K562 (cell line): ENCODE results near the gene ZSWIM6. TPM values are rescaled to one million over a fixed set of nuclear protein-coding genes. Genes with fewer than 3 reads are reported as not detected.

Experiments
- ATAC-seq: fragments of 200-7000 bp; cut with Tn5 transposase; 3 replicates; pipeline ENCODE4 v1.9.1; 2020; ENCODE audit warnings: moderate library complexity
- BruUV-seq: library from RNA; stranded (reverse); fragments of 400-500 nt; replicated peaks from 2 replicates; lab custom pipeline; 2021; lab: Mats Ljungman, UMichigan
- CTCF ChIA-PET: fragments of 300-600 bp; formaldehyde crosslinking; extraction: SDS; loops from one replicate; lab custom pipeline; 2021; ENCODE audit warnings: low intra/inter-chr PET ratio; lab: Yijun Ruan, JAX
- POLR2A ChIA-PET: fragments of 300-600, 350-650 bp; sonication (Branson Sonifier 250); formaldehyde crosslinking; extraction: SDS; loops from one replicate; lab custom pipeline; 2021; ENCODE audit warnings: antibody characterized with exemption, inconsistent platforms; lab: Yijun Ruan, JAX
- DNase-seq, 4 experiments: peaks; one replicate each; pipeline versions ENCODE4 v3.0.0 to v3.0.0-alpha.2; 2011 to 2018; ENCODE audit warnings: low spot score in 3 of 4, mixed read lengths in 3 of 4; ENCODE audit errors: extremely low read depth in 1 of 4
- FAIRE-seq: peaks from 2 replicates; lab custom pipeline; 2011; peaks lifted over from hg19 to GRCh38; lab: Jason Lieb, UNC
- H2AFZ ChIP-seq: 2 replicates; pipeline ENCODE4 v1.6.0; 2011; ENCODE audit warnings: low read depth, low read length, control low read depth, inconsistent platforms
- H3K27ac ChIP-seq: fragments of 200-600 bp; 3 replicates; pipeline ENCODE4 v1.8.0; 2011; ENCODE audit warnings: low read depth, mild to moderate bottlenecking, control low read depth, inconsistent platforms, low read length, moderate library complexity, mixed read lengths; ENCODE audit errors: extremely low read depth
- H3K27me3 ChIP-seq, 2 experiments: fragments of 300-600 bp in 1 of 2; 2 replicates in 1 of 2; 3 replicates in 1 of 2; pipeline versions ENCODE4 v1.6.0 to v1.8.0; 2011; ENCODE audit warnings: inconsistent platforms in 2 of 2, low read length in 2 of 2, mild to moderate bottlenecking in 1 of 2, mixed read lengths in 1 of 2, moderate library complexity in 1 of 2; ENCODE audit not compliant: control insufficient read depth in 2 of 2, insufficient read depth in 2 of 2
- H3K36me3 ChIP-seq: fragments of 300-600 bp; 3 replicates; pipeline ENCODE4 v1.8.0; 2011; ENCODE audit warnings: mild to moderate bottlenecking, low read length, inconsistent platforms; ENCODE audit not compliant: control insufficient read depth, insufficient read depth
- H3K4me1 ChIP-seq, 2 experiments: fragments of 200-600 bp in 1 of 2; replicated peaks in 1 of 2; 2 replicates in 1 of 2; 3 replicates in 1 of 2; pipeline versions ENCODE4 v1.5.1 to v1.8.0; 2011; ENCODE audit warnings: inconsistent platforms in 2 of 2, low read length in 2 of 2, mild to moderate bottlenecking in 1 of 2, mixed read lengths in 1 of 2, moderate library complexity in 1 of 2; ENCODE audit not compliant: control insufficient read depth in 2 of 2, insufficient read depth in 2 of 2
- H3K4me2 ChIP-seq: 2 replicates; pipeline ENCODE4 v1.6.1; 2011; ENCODE audit warnings: low read length, control low read depth, inconsistent platforms, mixed read lengths; ENCODE audit not compliant: insufficient read depth
- H3K4me3 ChIP-seq: fragments of 200-600 bp; sonication (generic), shearing (Covaris generic); 2 replicates; pipeline ENCODE4 v1.5.1; 2016; ENCODE audit warnings: control low read depth, inconsistent platforms
- H3K79me2 ChIP-seq: fragments of 200-600 bp; 3 replicates; pipeline ENCODE4 v1.8.0; 2011; ENCODE audit warnings: low read length, inconsistent platforms; ENCODE audit not compliant: control insufficient read depth, insufficient read depth
- H3K9ac ChIP-seq, 2 experiments: 2 replicates each; pipeline versions ENCODE4 v1.6.0 to v1.6.1; 2011; ENCODE audit warnings: low read depth in 2 of 2, low read length in 2 of 2, control low read depth in 1 of 2, inconsistent platforms in 1 of 2, mild to moderate bottlenecking in 1 of 2, mixed read lengths in 1 of 2; ENCODE audit not compliant: insufficient read depth in 1 of 2
- H3K9me1 ChIP-seq: one replicate; pipeline ENCODE4 v1.6.0; 2011; ENCODE audit warnings: inconsistent platforms, mild to moderate bottlenecking, low read length, moderate library complexity; ENCODE audit not compliant: control insufficient read depth, insufficient read depth
- H3K9me3 ChIP-seq: replicated peaks from 2 replicates; pipeline ENCODE4 v1.5.1; 2011; ENCODE audit warnings: low read depth, low read length, inconsistent platforms; ENCODE audit not compliant: control insufficient read depth, insufficient read depth
- H4K20me1 ChIP-seq: replicated peaks from 2 replicates; pipeline ENCODE4 v1.6.1; 2011; ENCODE audit warnings: low read length, inconsistent platforms, mixed read lengths; ENCODE audit not compliant: control insufficient read depth, insufficient read depth
- KLF13 ChIP-seq: fragments of 450-650 bp; IDR thresholded peaks from 2 replicates; pipeline ENCODE4 v1.6.1; 2016; ENCODE audit warnings: missing genetic modification characterization, low read depth, mild to moderate bottlenecking, missing compliant biosample characterization, moderate library complexity, borderline replicate concordance
- ZNF512 ChIP-seq: IDR thresholded peaks from 2 replicates; pipeline ENCODE4 v1.6.1; 2016; ENCODE audit warnings: missing genetic modification characterization, missing compliant biosample characterization
- WGBS: fragments of 100-300 bp; shearing (Covaris generic); methylation state at CpG from one replicate; pipeline ENCODE4 v1.1.6; 2016; ENCODE audit warnings: low coverage, mixed read lengths; ENCODE audit not compliant: insufficient coverage; ENCODE audit errors: missing lambda C conversion rate; 5-methylcytosine and 5-hydroxymethylcytosine counted together
- in situ Hi-C: fragments of 300-500 bp; cut with MboI; formaldehyde crosslinking; loops from 4 replicates; pipeline ENCODE4 v1.15.0; 2018; ENCODE audit warnings: inconsistent platforms, mixed read lengths
- intact Hi-C: fragments of 100-400 bp; cut with micrococcal nuclease; formaldehyde crosslinking; loops from 2 replicates; pipeline ENCODE4 v1.14.2; 2022
- polyA plus RNA-seq, 8 experiments: library from polyadenylated mRNA; depleted of rRNA in 4 of 8; stranded (reverse) in 5 of 8; unstranded in 3 of 8; fragments of >200 nt; fragmentation: Nextera tagmentation in 2 of 8; fragmentation: Illumina TruSeq in 1 of 8; extraction: Ambion mirVana in 2 of 8; extraction: Trizol in 1 of 8; gene quantifications; 2 replicates each; pipeline versions ENCODE4 v1.2.1 to v1.2.3, GENCODE V29; 2011 to 2014; ENCODE audit warnings: inconsistent platforms in 1 of 8, missing spikeins in 1 of 8
- total RNA-seq, 7 experiments: library from RNA; depleted of rRNA in 6 of 7; stranded (reverse); fragments of >200 nt in 6 of 7; fragmentation: Illumina TruSeq in 2 of 7; extraction: Trizol in 2 of 7; gene quantifications; 2 replicates each; pipeline versions ENCODE4 v1.2.1 to v1.2.3, GENCODE V29; 2011 to 2021; ENCODE audit warnings: low replicate concordance in 1 of 7

ZSWIM6 gene
- total and polyA plus RNA-seq, 9 of the 15 experiments (the other 6 are each of a cell fraction or from before 2014, with no cell fraction given), result 0.81 to 3.2 (median 2.0) TPM

DNA sequence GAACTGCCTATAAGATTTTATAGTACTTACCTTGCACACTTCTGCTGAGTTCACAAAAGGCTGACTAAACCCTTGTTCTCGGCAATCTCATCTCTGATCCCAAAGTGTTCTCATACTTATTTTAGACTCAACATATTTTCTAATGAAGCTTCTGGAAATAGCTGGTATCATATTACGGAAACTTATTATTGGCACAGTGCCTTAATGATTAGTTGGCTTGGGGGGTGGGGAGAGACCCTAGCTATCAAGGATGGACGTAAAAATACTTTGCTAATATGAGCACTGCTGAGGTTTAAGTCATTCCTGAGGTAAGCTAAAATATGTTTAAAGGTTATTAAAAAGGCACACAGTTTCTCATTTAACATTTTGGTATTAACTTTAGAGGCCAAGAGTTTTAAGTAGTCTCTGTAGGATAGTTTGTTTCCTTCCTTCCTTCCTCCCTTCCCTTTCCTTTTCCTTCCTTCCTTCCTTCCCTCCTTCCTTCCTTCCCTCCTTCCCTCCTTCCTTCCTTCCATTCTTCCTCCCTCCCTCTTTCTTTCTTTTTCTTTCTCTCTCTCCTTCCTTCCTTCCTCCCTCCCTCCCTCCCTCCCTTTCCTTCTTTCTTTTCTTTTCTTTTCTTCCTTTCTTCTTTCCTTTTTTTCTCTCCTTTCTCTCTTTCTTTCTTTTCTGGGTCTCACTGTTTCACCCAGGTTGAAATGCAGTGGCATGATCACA lies 31.5 kb downstream of the ZSWIM6 start:
- TF ChIP-seq ZNF512 (tag) (peak; percentile 19; the same call in 1 of the 2 replicates), KLF13 (tag) (no peak)
- CTCF ChIA-PET, result no interaction called here
- in situ Hi-C loops, result no loop called here
- no TSS peak for BruUV-seq
- DNase-seq (no peak), ATAC-seq (no peak), FAIRE-seq (no peak)
- H3K9me1 ChIP-seq, result no peaks in the 10 kb centered on the region
- POLR2A ChIA-PET, result interaction anchor here (0.8 kb wide), 1 partner anchor 45 kb away, joined by 3 read pairs; no protein-coding TSS in a partner anchor
- no peaks in the 10 kb centered on the region for H3K79me2 ChIP-seq
- H3K4me3 ChIP-seq, result no peak overlapping the region
- no peaks in the 10 kb centered on the region for H3K4me1 ChIP-seq
- H2AFZ ChIP-seq, result no peak overlapping the region
- no peak overlapping the region for H3K9ac ChIP-seq
- no peak overlapping the region for H3K4me2 ChIP-seq
- H3K27me3 ChIP-seq, result no peaks in the 10 kb centered on the region
- H3K36me3 ChIP-seq, result no peaks in the 10 kb centered on the region
- no peak overlapping the region for H3K27ac ChIP-seq
- H4K20me1 ChIP-seq, result no peaks in the 10 kb centered on the region; the same call in 1 of the 2 replicates
- 31% methylated on average over 3 of the region's 3 CpGs for WGBS
- intact Hi-C loops, result no loop called here
- H3K9me3 ChIP-seq, result no peaks in the 10 kb centered on the region
